Activated CD8-positive, alpha-beta T cell treated with anti-CD3 and anti-CD28 coated beads for 36 hours (primary cell): ENCODE data around the gene HSD17B8. TPM values are rescaled to one million over a fixed set of nuclear protein-coding genes. Genes with fewer than 3 reads are reported as not detected.

ENCODE experiments used
- ATAC-seq: fragments of 200-7000 bp; cut with Tn5 transposase; one replicate; pipeline ENCODE4 v1.10.0; 2021; ENCODE audit warnings: mild to moderate bottlenecking, moderate library complexity
- CTCF ChIA-PET: fragments of 350-600 bp; sonication (Branson Sonifier 250); formaldehyde crosslinking; loops from one replicate; lab custom pipeline; 2021; ENCODE audit warnings: antibody characterized with exemption; lab: Charles Lee
- POLR2A ChIA-PET: fragments of 350-600 bp; sonication (Branson Sonifier 250); formaldehyde crosslinking; loops from one replicate; lab custom pipeline; 2021; ENCODE audit warnings: antibody characterized with exemption; lab: Charles Lee
- DNase-seq: peaks from one replicate; pipeline ENCODE4 v3.0.0-alpha.2; 2020
- H3K27ac Mint-ChIP-seq: one replicate; pipeline ENCODE4 v1.8.0; 2021; ENCODE audit warnings: mild to moderate bottlenecking, mixed read lengths
- H3K27me3 Mint-ChIP-seq: one replicate; pipeline ENCODE4 v1.8.0; 2021; ENCODE audit warnings: mixed read lengths
- H3K36me3 Mint-ChIP-seq: one replicate; pipeline ENCODE4 v1.8.0; 2021; ENCODE audit warnings: low read depth, mixed read lengths
- H3K4me1 Mint-ChIP-seq: one replicate; pipeline ENCODE4 v1.8.0; 2021; ENCODE audit warnings: low read depth, mixed read lengths
- H3K4me3 Mint-ChIP-seq: one replicate; pipeline ENCODE4 v1.8.0; 2021; ENCODE audit warnings: mild to moderate bottlenecking, moderate library complexity, mixed read lengths
- H3K9me3 Mint-ChIP-seq: one replicate; pipeline ENCODE4 v1.8.0; 2021; ENCODE audit warnings: mixed read lengths
- CTCF ChIP-seq: fragments of 200-600 bp; IDR thresholded peaks from one replicate; pipeline ENCODE4 v1.8.0; 2022; ENCODE audit warnings: antibody characterized with exemption, mild to moderate bottlenecking
- intact Hi-C: fragments of 100-400 bp; cut with micrococcal nuclease; formaldehyde crosslinking; loops from one replicate; pipeline ENCODE4 v1.10.0; 2022
- total RNA-seq, 2 experiments: library from RNA; stranded (reverse); gene quantifications; one replicate each; pipeline ENCODE4 v1.2.3, GENCODE V29; 2021

The HSD17B8 gene
- total RNA-seq, 2 experiments from 2014 or later: 40.6 to 42.0 TPM

GRCh38 chr6:33213989-33214335 lies 9.5 kb downstream of the HSD17B8 start:
- POLR2A ChIA-PET: no interaction called here
- H3K4me3 Mint-ChIP-seq: peak overlapping the region; percentile 75
- ATAC-seq (no peak), DNase-seq (no peak)
- H3K27ac Mint-ChIP-seq: peak overlapping the region; percentile 37
- H3K36me3 Mint-ChIP-seq: peaks cover 17% of the 10 kb centered on the region
- no peaks in the 10 kb centered on the region for H3K27me3 Mint-ChIP-seq
- H3K9me3 Mint-ChIP-seq: no peaks in the 10 kb centered on the region
- H3K4me1 Mint-ChIP-seq: peaks cover 70% of the 10 kb centered on the region
- intact Hi-C loops: loop anchor here (5.0 kb wide), 1 partner anchor 33 kb away; no protein-coding TSS in a partner anchor
- CTCF ChIA-PET: no interaction called here
- TF ChIP-seq CTCF: no peak

GRCh38 chr6:33215271-33216116 lies 11.0 kb downstream of the HSD17B8 start:
- Mint-ChIP-seq H3K27ac (peak overlapping the region; percentile 74), H3K4me3 (peak overlapping the region; percentile 75), H3K36me3 (peaks cover 2% of the 10 kb centered on the region), H3K9me3 (no peaks in the 10 kb centered on the region), H3K4me1 (peaks cover 54% of the 10 kb centered on the region), H3K27me3 (no peaks in the 10 kb centered on the region)
- DNase-seq (no peak), ATAC-seq (peak; percentile 22)
- ChIA-PET CTCF (interaction anchor here (1.2 kb wide), 1 partner anchor 10 kb away, joined by 3 read pairs; the partner anchor contains the start of gene HSD17B8), POLR2A (interaction anchor here (0.7 to 1.5 kb wide), 2 partner anchors 33 to 262 kb away, joined by 3 read pairs; partner anchors contain the start of gene HLA-DMA)
- intact Hi-C loops: no loop called here
- TF ChIP-seq CTCF: no peak

- ChIA-PET CTCF (interaction anchor here (1.0 to 1.2 kb wide), 3 partner anchors 11 to 32 kb away, joined by 3 to 7 read pairs (median 4); partner anchors contain the start of gene HSD17B8), POLR2A (interaction anchor here (0.7 to 1.5 kb wide), 3 partner anchors 8 to 263 kb away, joined by 3 to 5 read pairs (median 3); partner anchors contain the start of genes HLA-DMA and RING1)
- Mint-ChIP-seq H3K27ac (peak overlapping the region; percentile 61), H3K36me3 (no peaks in the 10 kb centered on the region), H3K9me3 (no peaks in the 10 kb centered on the region), H3K27me3 (no peaks in the 10 kb centered on the region), H3K4me1 (peaks cover 52% of the 10 kb centered on the region), H3K4me3 (no peak overlapping the region)
- TF ChIP-seq CTCF: no peak
- intact Hi-C loops: no loop called here
- DNase-seq (peak; percentile 65), ATAC-seq (peak; percentile 63)
Observed at GRCh38 chr6:33216117-33216649, 11.7 kb downstream of the HSD17B8 start.

GRCh38 chr6:33217246-33217645 lies 12.8 kb downstream of the HSD17B8 start:
- DNase-seq (no peak), ATAC-seq (no peak)
- Mint-ChIP-seq H3K4me3 (no peak overlapping the region), H3K36me3 (no peaks in the 10 kb centered on the region), H3K27ac (no peak overlapping the region), H3K4me1 (peaks cover 50% of the 10 kb centered on the region), H3K9me3 (no peaks in the 10 kb centered on the region), H3K27me3 (no peaks in the 10 kb centered on the region)
- ChIA-PET CTCF (interaction anchor here (1.0 to 1.1 kb wide), 2 partner anchors 19 to 31 kb away, joined by 4 to 7 read pairs; no protein-coding TSS in a partner anchor), POLR2A (interaction anchor here (1.0 kb wide), 1 partner anchor 9 kb away, joined by 5 read pairs; the partner anchor contains the start of gene RING1)
- TF ChIP-seq CTCF: no peak
- intact Hi-C loops: no loop called here
